Esophagus muscularis mucosa (tissue), 3 donors: Measurements from ENCODE around the gene SAA4.

ENCODE experiments used
- CTCF ChIP-seq, 3 experiments: fragments of 200-600 bp in 2 of 3; fragments of 450-650 bp in 1 of 3; sonication (generic) in 2 of 3; IDR thresholded peaks; one replicate each; pipeline ENCODE4 v1.5.1; 2017 to 2019; ENCODE audit warnings: antibody characterized with exemption in 3 of 3, mild to moderate bottlenecking in 2 of 3, moderate library complexity in 1 of 3
- POLR2A ChIP-seq: fragments of 450-650 bp; IDR thresholded peaks from one replicate; pipeline ENCODE4 v1.6.1; 2017; ENCODE audit warnings: antibody characterized with exemption, moderate library complexity, mild to moderate bottlenecking, low read depth
- POLR2AphosphoS5 ChIP-seq, 2 donors: sonication (generic); formaldehyde crosslinking; IDR thresholded peaks; one replicate each; pipeline ENCODE4 v1.6.1; 2017; ENCODE audit warnings: antibody characterized with exemption in 2 of 2

GRCh38 chr11:18221274-18221876, 15.2 kb downstream of the SAA4 start:
- TF ChIP-seq POLR2AphosphoS5 (IDR thresholded peaks at IDR 0.05) (no peak), CTCF (IDR thresholded peaks at IDR 0.05) (no peak), POLR2A (no peak)
